Neural cell (in vitro differentiated cells): ENCODE measurements around the gene TSEN2. TPM values are rescaled to one million over a fixed set of nuclear protein-coding genes. Genes with fewer than 3 reads are reported as not detected.

Experiments
- H2AFZ ChIP-seq: fragments of 200-600, 300-800 bp; sonication (generic), shearing (Covaris generic); 2 replicates; pipeline ENCODE4 v1.6.0; 2014; ENCODE audit warnings: low read depth, mild to moderate bottlenecking, antibody characterized with exemption, low read length, moderate library complexity
- H3F3A ChIP-seq: fragments of 200-600 bp; shearing (Covaris generic); 2 replicates; pipeline ENCODE4 v1.6.1; 2016; ENCODE audit warnings: mild to moderate bottlenecking, moderate library complexity, mixed read lengths, antibody characterized with exemption, low read length; ENCODE audit not compliant: insufficient read depth, poor library complexity, severe bottlenecking
- H3K27ac ChIP-seq: fragments of 200-600, 300-800 bp; sonication (generic), shearing (Covaris generic); 2 replicates; pipeline ENCODE4 v1.5.1; 2014; ENCODE audit warnings: mild to moderate bottlenecking, low read length, moderate library complexity
- H3K27me3 ChIP-seq: fragments of 300-800, 200-600 bp; sonication (generic), shearing (Covaris generic); 2 replicates; pipeline ENCODE4 v1.6.0; 2014; ENCODE audit warnings: mild to moderate bottlenecking, low read depth, low read length, moderate library complexity; ENCODE audit not compliant: insufficient read depth
- H3K36me3 ChIP-seq: fragments of 300-800, 200-600 bp; sonication (generic), shearing (Covaris generic); 2 replicates; pipeline ENCODE4 v1.5.1; 2014; ENCODE audit warnings: mild to moderate bottlenecking, antibody characterized with exemption, low read length, moderate library complexity; ENCODE audit not compliant: insufficient read depth
- H3K4me2 ChIP-seq: fragments of 300-800, 200-600 bp; sonication (generic), shearing (Covaris generic); 2 replicates; pipeline ENCODE4 v1.6.0; 2014; ENCODE audit warnings: mild to moderate bottlenecking, low read length
- H3K4me3 ChIP-seq: fragments of 300-800, 200-600 bp; sonication (generic), shearing (Covaris generic); 2 replicates; pipeline ENCODE4 v1.5.1; 2014; ENCODE audit warnings: mild to moderate bottlenecking, low read length, moderate library complexity
- H3K79me2 ChIP-seq: fragments of 200-600 bp; shearing (Covaris generic); replicated peaks from 2 replicates; pipeline ENCODE4 v1.6.0; 2014; ENCODE audit warnings: mild to moderate bottlenecking, low read length, moderate library complexity; ENCODE audit not compliant: insufficient read depth
- H3K9ac ChIP-seq: fragments of 300-800, 200-600 bp; sonication (generic), shearing (Covaris generic); 2 replicates; pipeline ENCODE4 v1.6.1; 2016; ENCODE audit warnings: mild to moderate bottlenecking, low read length, mixed read lengths
- H3K9me2 ChIP-seq: fragments of 200-600 bp; shearing (Covaris generic); 2 replicates; pipeline ENCODE4 v1.6.1; 2016; ENCODE audit warnings: mild to moderate bottlenecking, low read length, mixed read lengths; ENCODE audit not compliant: insufficient read depth
- H3K9me3 ChIP-seq: fragments of 200-600, 300-800 bp; sonication (generic), shearing (Covaris generic); 2 replicates; pipeline ENCODE4 v1.6.1; 2016; ENCODE audit warnings: mild to moderate bottlenecking, mixed run types, low read length, moderate library complexity, mixed read lengths
- H4K20me1 ChIP-seq: fragments of 200-600 bp; shearing (Covaris generic); 2 replicates; pipeline ENCODE4 v1.6.1; 2016; ENCODE audit warnings: mild to moderate bottlenecking, mixed run types; ENCODE audit not compliant: insufficient read depth
- CTCF ChIP-seq: fragments of 450-650 bp; IDR thresholded peaks from 2 replicates; pipeline ENCODE4 v1.5.1; 2014; ENCODE audit warnings: antibody characterized with exemption, mild to moderate bottlenecking, moderate library complexity; ENCODE audit not compliant: poor library complexity, severe bottlenecking
- EP300 ChIP-seq: fragments of 450-650 bp; conservative IDR thresholded peaks from 2 replicates; pipeline ENCODE4 v1.6.1; 2014; ENCODE audit warnings: antibody characterized with exemption, mild to moderate bottlenecking, moderate library complexity; ENCODE audit not compliant: poor library complexity, severe bottlenecking
- EZH2 ChIP-seq: fragments of 200-600, 300-800 bp; shearing (Covaris generic), sonication (generic); IDR thresholded peaks from 2 replicates; pipeline ENCODE4 v1.6.1; 2014; ENCODE audit warnings: antibody characterized with exemption, low read length, borderline replicate concordance, mild to moderate bottlenecking; ENCODE audit not compliant: insufficient read depth, poor library complexity, severe bottlenecking
- MXI1 ChIP-seq: fragments of 450-650 bp; conservative IDR thresholded peaks from 2 replicates; pipeline ENCODE4 v1.6.1; 2014; ENCODE audit warnings: antibody characterized with exemption, mild to moderate bottlenecking; ENCODE audit not compliant: poor library complexity, severe bottlenecking
- POLR2AphosphoS5 ChIP-seq: IDR thresholded peaks from 2 replicates; pipeline ENCODE4 v1.6.1; 2012
- RAD21 ChIP-seq: fragments of 450-650 bp; conservative IDR thresholded peaks from 2 replicates; pipeline ENCODE4 v1.6.1; 2014; ENCODE audit warnings: antibody characterized with exemption, mild to moderate bottlenecking, moderate library complexity
- REST ChIP-seq: IDR thresholded peaks from 2 replicates; pipeline ENCODE4 v1.6.1; 2012; ENCODE audit warnings: borderline replicate concordance
- SMC3 ChIP-seq: fragments of 450-650 bp; conservative IDR thresholded peaks from 2 replicates; pipeline ENCODE4 v1.6.1; 2014; ENCODE audit warnings: antibody characterized with exemption, mild to moderate bottlenecking, moderate library complexity; ENCODE audit not compliant: poor library complexity
- TAF1 ChIP-seq: IDR thresholded peaks from 2 replicates; pipeline ENCODE4 v1.6.1; 2012; ENCODE audit warnings: low read depth
- polyA plus RNA-seq: library from polyadenylated mRNA; depleted of rRNA; stranded (reverse); fragments of >200 nt; gene quantifications from 2 replicates; pipeline ENCODE4 v1.2.3, GENCODE V29; 2014

The TSEN2 gene
- polyA plus RNA-seq, 1 donor from 2014 or later: 22.6 TPM

GRCh38 chr3:12445523-12446240, 38.6 kb upstream of the TSEN2 start:
- Histone ChIP-seq H3K4me2 (no peak overlapping the region), H3K9me3 (no peaks in the 10 kb centered on the region), H3K36me3 (no peaks in the 10 kb centered on the region), H3K27me3 (no peaks in the 10 kb centered on the region), H4K20me1 (no peaks in the 10 kb centered on the region), H2AFZ (no peak overlapping the region), H3F3A (no peaks in the 10 kb centered on the region), H3K9ac (no peak overlapping the region), H3K79me2 (no peaks in the 10 kb centered on the region), H3K4me3 (no peak overlapping the region), H3K27ac (no peak overlapping the region), H3K9me2 (no peaks in the 10 kb centered on the region)
- TF ChIP-seq MXI1 (no peak), SMC3 (no peak), EP300 (no peak), POLR2AphosphoS5 (no peak), REST (no peak), CTCF (no peak), RAD21 (no peak), TAF1 (no peak), EZH2 (no peak)

GRCh38 chr3:12446298-12446697, 38.0 kb upstream of the TSEN2 start:
- Histone ChIP-seq H4K20me1 (no peaks in the 10 kb centered on the region), H3K27me3 (no peaks in the 10 kb centered on the region), H3K36me3 (no peaks in the 10 kb centered on the region), H3K9ac (no peak overlapping the region), H2AFZ (no peak overlapping the region), H3K27ac (no peak overlapping the region), H3K9me3 (no peaks in the 10 kb centered on the region), H3F3A (no peaks in the 10 kb centered on the region), H3K79me2 (no peaks in the 10 kb centered on the region), H3K4me3 (no peak overlapping the region), H3K9me2 (no peaks in the 10 kb centered on the region), H3K4me2 (no peak overlapping the region)
- TF ChIP-seq CTCF (no peak), EZH2 (no peak), RAD21 (no peak), REST (no peak), POLR2AphosphoS5 (no peak), TAF1 (no peak), MXI1 (no peak), EP300 (no peak), SMC3 (no peak)
